Measurements from ENCODE around the gene ZACN.

ZACN gene

GRCh38 chr17:76106703-76107102, 27.7 kb downstream of the ZACN start:
- no peak for DNase-seq

DNA sequence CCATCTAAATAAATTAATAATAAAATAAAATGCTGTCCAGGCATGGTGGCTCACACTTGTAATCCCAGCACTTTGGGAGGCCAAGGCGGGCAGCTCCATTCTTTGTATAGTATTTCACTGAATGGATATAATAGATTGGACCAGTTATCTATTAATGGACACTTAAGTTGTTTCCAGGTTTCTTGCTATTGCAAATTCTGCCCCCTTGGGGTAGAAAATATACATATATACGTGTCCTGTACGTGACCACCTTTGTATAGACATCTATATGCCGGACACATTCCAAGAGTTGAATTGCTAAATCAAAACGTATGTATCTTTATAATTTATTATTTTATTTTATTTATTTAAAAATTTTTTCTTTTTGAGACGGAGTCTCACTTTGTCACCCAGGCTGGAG, 28.5 kb downstream of the ZACN start:
- peak in 1 of 2 experiments; percentile 8 for DNase-seq

DNA sequence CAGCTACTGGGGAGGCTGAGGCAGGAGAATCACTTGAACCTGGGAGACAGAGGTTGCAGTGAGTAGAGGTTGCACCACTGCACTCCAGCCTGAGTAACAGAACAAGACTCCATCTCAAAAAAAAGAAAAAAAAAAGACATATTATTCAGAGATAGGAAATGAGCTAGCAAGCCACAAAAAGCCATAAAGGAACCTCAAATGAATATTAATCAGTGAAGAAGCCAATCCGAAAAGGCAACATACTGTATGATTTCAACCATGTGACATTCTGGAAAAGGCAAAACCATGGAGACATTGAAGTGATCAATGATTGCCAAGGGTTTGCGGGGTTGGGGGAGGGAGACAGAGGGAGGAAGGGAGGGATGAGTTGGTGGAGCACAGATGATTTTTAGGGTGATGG, 33.0 kb downstream of the ZACN start:
- no peak for DNase-seq

DNA sequence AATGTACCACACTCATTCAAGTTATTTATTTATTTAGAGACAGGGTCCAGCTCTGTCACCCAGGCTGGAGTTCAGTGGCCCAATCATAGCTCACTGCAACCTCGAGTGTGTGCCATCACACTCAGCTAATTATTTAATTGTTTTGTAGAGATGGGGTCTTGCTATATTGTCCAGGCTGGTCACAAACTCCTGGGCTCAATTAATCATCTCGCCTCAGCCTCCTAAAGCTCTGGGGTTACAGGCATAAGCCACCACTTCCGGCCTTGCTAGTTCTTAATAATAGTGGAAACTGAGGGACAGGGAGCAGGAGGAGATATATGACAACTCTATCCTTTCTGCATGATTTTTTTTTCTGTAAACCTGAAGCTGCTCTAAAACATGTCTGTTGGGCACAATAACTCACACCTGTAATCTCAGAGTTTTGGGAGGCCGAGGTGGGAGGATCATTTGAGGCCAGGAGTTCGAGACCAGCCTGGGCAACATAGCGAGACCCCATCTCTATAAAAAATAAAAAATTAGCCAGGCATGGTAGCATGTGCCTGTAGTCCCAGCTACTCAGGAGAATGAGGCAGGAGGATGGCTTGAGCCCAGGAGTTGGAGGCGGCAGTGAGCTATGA, 36.3 kb downstream of the ZACN start:
- no peak for DNase-seq

DNA sequence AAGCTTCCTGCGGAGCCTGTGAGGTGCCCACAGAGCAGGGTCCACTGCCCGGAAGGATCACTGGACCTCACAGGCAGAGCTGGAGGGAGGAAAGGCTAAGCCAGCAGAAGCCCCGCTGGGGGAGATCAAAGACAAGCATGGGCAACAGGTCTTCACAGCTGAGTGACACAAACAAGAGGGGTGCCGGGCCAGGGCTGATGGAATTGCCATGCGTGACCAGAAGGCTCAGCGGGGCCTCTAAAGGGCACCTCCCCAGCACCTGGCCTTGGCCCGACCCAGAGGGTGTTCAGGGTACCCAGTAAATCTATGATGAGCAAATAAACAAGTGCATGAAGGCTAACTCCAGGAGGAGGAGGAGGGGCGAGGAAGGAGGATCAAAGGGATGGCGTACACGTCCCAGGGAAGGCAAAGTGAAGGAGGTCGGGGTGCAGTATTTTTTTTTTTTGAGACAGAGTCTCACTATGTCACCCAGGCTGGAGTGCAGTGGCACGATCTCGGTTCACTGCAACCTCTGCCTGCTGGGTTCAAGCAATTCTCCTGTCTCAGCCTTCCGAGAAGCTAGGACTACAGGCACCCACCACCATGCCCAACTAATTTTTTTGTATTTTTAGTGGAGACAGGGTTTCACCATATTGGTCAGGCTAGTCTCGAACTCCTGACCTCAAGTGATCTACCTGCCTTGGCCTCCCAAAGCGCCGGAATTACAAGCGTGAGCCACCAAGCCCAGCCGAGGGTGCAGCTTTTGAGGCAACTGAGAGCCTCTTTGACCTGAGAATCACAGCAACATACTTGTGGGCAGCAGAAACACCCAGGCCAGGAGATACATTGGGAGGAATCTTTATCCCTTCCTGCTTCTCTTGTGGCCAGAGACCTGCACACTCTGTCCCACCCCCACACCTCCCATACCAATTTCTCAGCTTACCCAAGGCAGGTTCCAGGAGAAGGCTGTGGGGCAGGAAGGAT, 40.7 kb downstream of the ZACN start:
- no peak for DNase-seq

DNA sequence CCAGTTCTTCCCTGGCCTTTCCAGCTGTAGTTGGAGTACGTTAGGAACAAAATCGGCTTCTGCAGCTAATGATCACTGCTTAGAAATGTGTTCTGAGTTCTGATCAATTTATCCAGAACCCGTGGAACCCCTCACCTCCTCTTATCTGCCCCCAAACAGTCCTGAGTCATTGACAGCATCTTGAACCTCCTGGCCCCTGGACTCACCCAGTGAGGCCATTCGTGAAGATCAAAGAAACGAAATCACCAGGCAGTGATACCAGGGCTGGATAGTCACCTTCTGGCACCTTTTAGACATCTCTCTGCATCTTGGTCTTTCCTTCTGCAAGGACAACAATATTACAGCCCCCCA, 41.7 kb downstream of the ZACN start:
- no peak for DNase-seq

DNA sequence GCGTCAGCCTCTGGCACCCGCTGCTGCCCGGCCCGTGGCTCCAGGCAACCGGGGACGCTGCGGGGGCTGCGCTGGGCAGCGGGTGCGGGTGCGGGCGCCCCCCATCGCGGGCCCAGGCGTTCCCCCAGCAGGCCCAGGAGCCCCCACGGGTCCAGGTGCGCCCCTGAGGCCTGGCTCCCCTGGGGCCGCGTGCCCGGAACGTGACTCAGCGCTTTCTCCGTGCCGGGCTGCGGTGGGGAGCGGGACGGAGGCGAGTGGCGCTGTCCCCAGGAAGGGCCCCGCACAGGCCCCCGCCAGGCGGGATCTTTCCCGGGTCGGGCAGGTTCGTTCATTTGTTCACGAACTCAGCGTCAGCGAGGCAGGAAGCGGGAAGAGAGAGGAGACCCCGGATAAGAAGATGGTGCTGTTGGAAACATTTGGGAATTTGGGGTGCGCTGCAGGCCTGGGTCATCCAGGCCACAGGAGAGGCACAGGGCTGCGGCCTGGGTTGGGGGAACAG, 43.0 kb downstream of the ZACN start:
- no peak for DNase-seq

DNA sequence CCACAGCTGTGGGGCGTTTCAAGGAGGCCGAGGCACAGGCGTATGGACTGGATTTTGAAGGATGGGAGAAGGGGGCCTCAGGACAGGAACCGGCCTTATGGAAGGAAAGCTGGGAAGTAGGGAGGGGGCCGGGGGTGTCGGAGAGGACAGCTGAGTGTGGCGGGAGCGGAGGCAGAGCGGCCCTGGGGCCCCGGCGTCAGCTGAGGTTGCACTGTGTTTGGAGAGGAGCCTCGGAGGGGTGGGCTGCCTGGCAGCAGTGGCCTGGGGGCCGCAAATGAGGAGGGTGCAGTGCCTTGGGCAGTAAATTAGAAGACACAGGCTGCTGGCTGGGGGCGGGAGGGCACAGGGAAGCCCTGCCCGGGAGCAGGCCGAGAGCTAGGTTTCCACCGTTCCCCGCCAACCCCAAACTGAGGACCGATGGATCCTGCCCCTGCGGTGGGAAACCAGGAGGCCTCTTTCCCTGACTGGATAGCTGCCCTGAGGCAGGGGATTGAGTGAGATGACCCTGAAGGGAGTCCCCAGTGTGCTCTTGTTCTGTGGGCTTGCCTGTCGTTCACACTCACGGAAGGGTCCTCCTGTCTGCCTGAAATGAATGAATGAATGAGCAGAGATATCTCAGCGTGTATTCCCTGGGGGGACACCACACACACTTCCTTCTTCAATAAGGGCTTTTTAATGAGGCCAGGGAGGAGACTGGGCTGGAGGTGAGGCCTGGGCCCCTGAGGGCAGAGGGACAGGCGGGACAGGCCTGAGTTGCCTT, 43.6 kb downstream of the ZACN start:
- DNase-seq, result no peak

DNA sequence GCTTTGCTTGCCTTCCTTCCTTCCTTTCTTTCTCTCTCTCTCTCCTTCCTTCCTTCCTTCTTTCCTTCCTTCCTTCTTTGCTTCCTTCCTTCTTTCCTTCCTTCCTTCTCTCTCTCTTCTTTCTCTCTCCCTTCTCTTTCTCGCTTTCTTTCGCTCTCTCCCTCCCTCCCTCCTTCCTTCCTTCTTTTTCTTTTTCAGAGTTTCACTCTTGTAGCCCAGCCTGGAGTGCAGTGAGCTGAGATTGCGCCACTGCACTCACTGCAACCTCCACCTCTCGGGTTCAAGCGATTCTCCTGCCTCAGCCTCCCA, 44.2 kb downstream of the ZACN start:
- DNase-seq, result no peak

GRCh38 chr17:76123749-76124581, 45.0 kb downstream of the ZACN start:
- no peak for DNase-seq

DNA sequence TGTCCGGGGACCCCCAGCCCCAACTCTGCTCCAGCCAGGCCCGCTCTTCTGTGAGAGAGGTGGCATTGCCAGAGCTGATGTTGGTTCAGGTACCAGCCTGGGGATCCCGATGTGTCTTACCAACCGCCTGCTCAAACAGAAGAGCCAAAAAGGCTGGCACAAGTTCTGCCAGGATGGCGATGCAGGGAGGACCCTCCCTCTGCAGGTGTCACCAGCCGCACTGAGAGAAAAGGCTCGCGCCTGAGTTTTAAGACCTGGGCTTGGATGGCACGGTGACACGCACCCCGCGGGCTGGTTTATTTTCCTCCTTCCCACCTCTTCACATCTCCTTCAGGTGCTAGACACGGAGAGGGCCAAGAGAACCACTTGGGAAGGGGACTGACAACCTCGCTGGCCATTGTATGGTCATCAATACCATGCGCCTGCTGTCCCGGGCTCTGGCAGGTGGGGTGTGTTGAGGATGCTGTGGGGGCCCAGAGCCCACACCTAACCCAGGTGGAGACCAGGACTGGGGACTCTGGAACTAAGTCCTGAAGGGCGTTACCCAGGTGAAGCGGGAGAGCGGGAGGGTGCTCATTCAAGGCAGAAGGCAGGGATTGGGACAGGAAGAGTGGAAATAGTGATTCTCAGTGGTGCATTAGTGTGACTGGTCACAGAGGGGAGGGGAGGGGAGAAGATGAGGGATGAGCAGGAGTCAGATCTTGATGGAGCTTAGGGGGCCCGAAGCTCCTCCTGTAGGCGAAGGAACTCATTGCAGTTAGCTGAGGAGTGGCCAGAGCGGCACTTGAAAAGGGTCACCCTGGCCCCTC, 45.8 kb downstream of the ZACN start:
- DNase-seq, result no peak

DNA sequence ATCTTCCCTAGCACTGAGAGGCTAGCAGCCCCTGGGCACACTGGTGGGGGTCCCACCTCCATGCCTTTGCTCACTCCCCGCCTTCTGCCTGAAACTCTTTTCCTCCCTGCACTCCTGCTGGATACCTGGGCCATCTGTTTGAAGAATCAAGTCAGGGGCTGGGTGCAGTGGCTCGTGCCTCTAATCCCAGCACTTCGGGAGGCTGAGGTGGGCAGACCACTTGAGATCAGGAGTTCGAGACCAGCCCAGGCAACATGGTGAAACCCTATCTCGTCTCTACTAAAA, 46.4 kb downstream of the ZACN start:
- DNase-seq, result no peak

GRCh38 chr17:76125922-76126321, 46.9 kb downstream of the ZACN start:
- no peak for DNase-seq

DNA sequence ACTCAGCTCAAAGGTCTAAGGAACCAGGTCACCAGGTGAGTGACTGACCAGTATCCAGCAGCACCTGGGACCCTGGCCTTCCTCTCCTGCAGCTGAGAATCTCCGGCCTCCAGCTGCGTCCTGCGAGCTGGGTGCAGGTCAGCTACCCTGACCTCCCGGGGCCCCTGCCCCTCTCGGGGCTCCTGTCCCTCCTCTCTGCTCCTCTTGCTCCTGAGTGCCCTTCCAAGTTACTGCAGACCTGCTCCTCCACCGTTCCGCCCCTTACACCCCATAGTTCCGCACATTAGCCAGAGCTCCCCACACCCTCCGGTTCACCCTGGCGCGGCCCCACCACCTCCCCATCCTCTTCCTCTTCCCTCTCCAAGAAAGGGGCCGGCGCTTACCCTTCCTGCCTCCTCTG, 51.5 kb downstream of the ZACN start:
- DNase-seq, result no peak

DNA sequence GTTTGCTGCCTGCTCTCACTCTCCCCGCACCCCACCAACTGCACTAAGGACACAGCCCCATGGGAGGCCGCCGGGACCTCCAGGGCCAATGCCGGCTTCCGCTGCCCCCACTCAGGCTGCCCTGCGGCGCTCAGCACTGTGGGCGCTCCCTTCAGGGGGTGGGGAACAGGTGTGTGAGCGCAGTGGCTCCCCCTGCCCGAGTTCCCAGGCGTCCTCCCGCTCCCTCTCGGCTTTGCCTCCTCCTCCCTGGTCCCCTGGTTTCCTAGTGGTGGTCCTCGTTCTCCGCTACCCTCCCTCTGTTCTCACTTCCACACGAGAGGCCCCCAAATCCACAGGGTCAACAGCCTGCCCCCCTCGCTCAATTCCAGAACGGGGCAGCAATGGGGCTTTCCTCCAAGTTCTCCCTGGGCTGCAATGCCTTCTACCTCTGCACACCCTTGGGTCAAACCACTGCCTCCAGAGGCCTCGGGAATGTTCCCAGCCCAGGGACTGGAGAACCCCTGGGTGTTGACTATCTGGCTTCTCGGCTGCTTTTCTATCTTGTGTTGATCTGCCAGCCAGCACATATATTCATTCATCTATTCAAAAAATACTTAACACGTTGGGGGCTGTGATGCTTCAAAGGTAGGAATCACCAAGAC, 52.2 kb downstream of the ZACN start:
- no peak for DNase-seq

DNA sequence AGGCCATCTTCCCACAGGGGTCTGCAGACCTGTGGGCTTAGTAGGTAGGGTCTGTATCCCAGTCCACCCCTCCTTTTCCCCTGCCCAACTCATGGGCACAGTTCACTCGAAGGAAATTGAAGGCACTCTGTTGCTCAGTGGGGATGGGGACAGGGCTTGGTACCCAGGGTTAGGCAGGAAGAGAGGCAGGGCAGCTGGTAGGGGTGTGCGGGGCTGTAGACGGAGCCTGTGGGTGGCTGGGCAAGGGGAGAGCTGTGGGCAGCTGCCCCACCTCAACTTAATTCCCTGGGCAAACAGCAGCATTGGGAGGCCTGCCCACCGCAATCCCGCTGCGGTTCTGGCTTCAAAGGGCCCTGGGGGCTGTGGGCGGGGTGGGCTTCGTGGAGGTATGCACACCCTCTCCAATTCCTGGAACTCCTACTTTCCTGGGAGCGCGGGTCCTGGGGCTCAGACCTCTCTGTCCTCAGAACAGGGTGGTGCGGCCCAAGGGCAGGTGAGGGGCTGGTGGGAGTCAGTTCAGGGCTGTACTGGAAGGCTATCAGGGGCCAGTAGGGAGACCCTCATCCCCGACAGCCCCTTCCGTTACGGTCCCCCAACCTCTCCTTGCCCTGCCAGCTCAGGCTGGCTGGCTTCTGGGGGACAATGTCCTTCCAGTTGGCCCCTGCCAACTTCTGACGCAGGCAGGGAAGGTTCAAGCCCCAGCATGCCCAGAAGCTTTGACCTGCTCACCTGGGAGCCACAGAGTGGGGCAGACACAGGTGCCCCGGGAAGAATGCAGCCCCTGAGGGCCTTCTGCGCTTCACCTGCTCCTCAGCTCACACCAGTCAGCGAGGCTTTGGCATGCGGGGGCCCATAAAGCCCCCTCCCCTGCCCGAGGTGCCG, 53.0 kb downstream of the ZACN start:
- no peak for DNase-seq
